HG02571 (cell line): Measurements from ENCODE around the gene LRP1B.

Experiments used
- ATAC-seq: cut with Tn5 transposase; IDR thresholded peaks from one replicate; pipeline ENCODE4 v1.9.1; 2021; ENCODE audit warnings: mild to moderate bottlenecking, moderate library complexity; ENCODE audit not compliant: unreplicated experiment

LRP1B gene

DNA sequence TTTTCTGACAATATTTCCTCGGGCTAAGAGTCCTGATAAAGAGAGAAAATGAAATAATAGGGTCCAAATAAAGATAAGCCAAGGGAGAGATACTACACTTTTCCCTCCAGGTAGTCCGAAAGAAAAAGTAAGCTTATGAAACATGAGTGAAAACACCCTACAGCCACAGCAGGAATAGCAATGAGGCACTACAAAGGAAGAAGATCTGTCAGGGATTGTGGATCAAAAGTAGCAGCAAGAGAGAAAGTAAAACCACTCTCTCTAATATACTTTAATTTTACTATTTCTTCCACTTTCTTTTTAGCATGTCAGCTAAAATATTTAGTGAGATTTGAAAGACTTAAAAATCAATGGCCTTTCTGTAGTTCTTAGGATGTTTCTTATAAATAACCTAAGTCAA lies 1601.8 kb downstream of the LRP1B start:
- no peak for ATAC-seq

GRCh38 chr2:140526575-140526974 lies 1604.2 kb downstream of the LRP1B start:
- ATAC-seq = no peak

DNA sequence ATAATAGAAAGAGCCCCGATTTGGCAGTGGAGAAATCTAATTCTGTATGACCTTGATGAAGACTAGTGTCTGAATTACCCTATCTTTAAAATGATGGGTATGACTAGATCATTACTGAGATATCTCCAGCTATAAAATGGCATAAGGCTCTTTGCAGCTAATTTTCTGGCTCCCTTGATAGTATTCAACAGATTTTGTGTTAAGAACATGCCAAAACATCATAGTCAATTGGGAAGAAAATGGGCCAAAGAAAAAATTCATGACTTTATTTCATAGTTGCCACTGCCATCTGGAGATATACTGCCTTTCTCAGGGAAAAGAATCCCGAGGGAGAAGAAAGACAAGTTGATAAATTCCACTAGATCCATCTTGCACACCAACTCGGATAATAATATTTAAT lies 1618.7 kb downstream of the LRP1B start:
- ATAC-seq = no peak

DNA sequence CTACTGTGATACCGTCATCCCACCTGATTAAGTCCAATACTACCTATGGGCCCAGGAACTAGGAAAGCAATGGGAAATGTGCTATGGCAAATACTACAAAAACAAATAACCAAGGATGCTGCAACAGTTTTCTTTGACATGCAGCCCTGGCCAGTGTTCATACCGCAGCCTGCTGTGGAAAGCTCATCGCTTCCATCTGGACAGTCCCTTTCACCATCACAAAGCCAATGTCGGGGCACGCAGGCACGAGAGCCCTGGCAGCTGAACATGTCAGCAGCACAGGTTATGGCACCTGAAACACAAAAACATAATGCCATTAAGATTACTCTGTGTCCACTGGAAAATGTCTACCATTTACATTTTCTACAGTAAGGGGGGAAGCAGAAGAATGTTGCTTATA lies 1621.1 kb downstream of the LRP1B start:
- ATAC-seq = no peak

DNA sequence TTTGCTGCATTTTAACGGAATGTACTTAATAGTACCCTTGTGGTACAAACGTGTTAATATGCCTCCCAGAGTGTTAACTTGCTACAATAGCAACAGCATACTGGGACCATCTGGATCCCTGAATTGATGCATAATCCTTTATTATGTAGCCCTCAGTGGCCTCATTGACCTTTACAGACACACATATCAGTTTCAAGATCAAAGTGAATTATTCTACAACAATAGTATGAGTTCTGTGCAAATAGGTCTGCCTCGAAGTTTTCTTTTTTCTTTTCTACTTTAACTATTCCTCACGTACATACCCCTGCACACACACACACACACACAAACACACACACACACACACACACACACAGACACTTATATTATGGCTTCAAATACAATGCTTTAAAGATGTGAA lies 1622.1 kb downstream of the LRP1B start:
- no peak for ATAC-seq

GRCh38 chr2:140506606-140507005 lies 1624.2 kb downstream of the LRP1B start:
- ATAC-seq = no peak

DNA sequence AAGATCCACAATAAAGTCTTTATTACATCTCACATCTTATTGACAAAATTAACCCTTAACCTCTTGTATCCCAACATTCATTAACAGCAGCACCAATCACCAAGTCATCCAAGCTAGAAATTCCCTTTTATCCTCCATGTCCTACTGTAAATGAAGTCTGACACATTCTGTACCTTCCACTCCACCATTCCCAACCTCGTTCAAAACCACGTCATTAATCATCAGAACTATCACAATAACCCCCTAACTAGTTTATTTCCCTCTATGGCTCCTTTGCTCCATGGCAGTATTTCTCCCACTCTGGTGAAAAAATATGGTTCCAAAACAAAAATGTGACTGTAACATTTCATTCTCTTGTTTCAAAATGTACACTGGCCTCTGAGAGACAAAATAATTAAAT lies 1626.2 kb downstream of the LRP1B start:
- ATAC-seq = no peak

DNA sequence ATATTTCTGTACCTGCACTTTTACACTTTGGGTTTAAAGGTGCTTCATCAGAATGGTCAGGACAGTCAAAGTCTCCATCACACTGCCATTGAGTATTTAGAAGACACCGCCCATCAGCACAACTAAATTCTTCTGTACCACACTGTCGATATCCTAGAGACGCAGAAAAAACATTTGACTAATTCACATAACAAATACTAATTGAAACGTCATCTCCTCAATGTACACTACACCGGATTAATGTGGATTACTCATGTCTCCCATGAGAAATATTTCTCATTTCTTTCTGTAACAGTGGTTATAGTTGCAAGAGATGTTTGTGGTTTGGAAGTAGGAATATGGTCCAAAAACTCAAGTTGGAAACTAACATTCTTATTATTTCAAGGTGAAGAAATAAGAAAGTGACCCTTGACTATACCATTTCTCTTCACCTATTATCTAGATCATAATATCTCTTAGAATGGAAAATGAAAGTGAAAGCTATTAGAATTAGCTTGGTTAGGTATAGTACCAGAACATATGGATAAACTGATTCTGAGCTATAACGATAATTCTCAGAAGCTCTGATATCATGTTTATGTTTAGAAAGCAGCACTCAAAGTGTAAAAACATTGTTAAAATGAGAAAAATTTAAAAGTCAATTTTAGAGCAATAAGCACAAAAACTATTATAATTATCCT lies 1627.7 kb downstream of the LRP1B start:
- ATAC-seq = no peak

GRCh38 chr2:140498360-140498759 lies 1632.5 kb downstream of the LRP1B start:
- no peak for ATAC-seq

DNA sequence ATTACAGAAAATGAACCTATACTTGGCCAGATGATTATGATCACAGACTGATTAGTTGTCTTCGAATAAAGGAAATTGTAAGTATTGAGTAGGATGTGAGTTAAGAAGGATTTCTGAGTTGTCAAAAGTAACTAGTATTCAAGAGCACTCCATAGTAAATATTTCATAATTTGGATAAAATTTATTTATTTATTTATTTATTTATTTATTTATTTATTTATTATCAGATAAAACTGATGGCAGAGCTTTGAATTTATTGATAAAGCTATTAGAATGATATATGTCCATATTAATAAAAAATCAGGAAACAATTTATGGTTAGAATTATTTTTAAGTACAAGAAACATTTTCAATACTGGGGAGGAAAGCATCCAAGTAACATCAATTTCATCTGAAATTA lies 1634.1 kb downstream of the LRP1B start:
- no peak for ATAC-seq

- no peak for ATAC-seq
Observed at GRCh38 chr2:140491876-140492275, 1638.9 kb downstream of the LRP1B start.

DNA sequence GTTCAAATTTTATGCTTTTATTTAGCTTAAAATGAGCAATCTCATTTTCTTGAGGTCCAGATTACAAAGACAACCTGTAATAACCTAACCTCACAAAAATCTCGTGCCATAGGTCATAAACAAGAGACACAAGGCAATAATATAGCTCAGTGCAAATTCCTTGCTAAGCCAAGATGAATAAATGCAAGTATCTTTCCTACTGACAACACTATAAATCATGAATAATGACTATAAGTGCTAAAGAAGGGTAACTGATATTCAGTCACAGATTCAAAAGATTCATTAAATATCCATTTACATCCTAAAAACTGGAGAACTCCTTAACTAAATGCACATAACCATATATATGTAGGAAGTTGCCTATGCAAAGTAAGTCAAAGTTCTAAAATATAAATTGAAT lies 1641.6 kb downstream of the LRP1B start:
- no peak for ATAC-seq

DNA sequence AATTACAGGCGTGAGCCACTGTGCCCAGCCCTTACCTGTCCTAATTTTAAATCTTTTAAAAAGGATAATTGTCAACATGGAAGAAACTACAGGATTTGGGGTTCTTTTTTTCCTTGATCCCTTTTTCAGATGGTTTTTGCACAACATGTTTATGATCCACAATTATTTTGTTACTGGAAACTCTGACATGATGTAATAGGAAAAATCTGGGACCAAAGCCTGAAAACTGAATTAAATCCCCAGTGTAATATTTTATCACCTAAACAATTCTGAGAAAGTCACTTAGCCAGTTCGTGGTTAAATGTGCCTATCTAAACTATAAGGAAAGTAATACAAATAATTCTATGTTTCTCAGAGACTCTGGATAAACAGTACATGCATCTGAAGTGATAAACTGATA lies 1649.7 kb downstream of the LRP1B start:
- no peak for ATAC-seq

GRCh38 chr2:140473851-140474250 lies 1657.0 kb downstream of the LRP1B start:
- ATAC-seq = no peak

GRCh38 chr2:140472676-140473075 lies 1658.1 kb downstream of the LRP1B start:
- no peak for ATAC-seq

DNA sequence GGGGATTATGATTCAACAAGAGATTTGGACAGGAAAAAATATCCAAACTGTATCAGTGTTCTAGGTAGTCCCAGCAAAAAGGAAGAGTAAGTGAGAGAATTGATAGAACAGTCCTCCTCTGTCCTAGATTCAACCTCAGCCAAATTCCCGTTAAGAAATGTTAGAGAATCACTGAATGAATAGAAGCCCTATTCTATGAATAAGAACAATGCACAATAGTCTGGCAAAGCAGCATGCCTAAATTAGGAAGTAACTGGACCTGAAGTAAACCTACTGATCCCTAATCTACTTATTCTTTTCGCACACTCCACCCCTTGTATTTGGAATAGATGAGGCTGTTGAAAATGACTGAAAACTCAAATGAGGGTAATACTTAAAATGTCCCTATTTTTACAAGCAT lies 1665.5 kb downstream of the LRP1B start:
- ATAC-seq = no peak

- ATAC-seq = no peak
Observed at GRCh38 chr2:140462990-140463389, 1667.8 kb downstream of the LRP1B start.

DNA sequence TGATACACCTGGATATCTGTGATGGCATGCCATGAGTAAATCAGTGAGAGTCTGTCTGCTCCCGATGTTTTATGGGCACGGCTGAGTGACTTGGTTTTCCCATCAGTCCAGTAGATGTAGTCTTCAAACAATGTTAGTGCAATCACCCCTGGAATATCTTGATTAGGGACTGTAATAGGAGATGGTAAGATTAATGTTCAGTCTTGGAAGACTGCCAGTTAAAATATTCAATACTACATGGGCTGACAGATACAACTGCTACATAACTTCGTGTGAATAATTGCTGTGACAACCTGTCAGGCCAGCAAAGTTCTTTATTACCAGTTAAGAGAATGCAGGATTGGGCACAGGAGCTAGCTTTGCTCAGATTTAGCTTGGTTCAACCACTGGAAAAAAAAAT lies 1673.3 kb downstream of the LRP1B start:
- ATAC-seq = no peak

DNA sequence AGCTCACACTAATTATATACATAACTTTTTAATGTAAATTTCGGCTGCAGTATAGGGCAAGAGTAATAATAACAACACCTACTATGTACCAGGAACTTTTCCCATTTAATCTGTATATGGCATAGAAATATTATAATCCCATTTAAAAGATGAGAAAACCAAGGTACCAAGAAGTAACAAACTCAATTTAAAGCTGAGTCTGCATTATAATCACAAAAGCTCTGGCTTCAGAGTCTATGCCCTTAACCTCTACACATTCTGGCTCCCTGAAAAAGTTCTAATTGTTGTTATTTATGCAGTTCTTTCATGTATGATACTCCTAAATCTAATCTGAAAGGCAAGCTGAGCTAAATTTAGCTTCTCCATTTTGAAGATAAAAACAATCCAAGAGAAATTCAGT lies 1675.5 kb downstream of the LRP1B start:
- no peak for ATAC-seq

GRCh38 chr2:140454717-140455116 lies 1676.1 kb downstream of the LRP1B start:
- no peak for ATAC-seq

DNA sequence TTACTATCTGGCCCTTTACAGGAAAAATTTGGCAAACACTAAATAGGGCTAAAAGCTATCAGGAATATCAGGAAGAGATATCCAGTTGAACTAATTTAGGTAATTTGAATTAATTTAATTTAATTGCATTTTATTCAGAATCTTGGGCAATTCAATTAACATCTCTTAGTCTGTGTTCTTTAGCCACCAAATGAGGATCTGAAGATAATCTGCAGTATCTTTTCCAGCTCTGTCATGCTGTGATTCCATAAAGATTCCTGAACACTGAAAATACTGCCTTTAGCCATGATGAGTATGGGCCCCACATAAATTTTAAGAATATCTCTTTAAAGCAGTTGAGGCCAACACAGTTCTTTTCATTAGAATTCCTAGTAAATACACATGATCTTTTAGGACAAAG lies 1679.5 kb downstream of the LRP1B start:
- no peak for ATAC-seq

DNA sequence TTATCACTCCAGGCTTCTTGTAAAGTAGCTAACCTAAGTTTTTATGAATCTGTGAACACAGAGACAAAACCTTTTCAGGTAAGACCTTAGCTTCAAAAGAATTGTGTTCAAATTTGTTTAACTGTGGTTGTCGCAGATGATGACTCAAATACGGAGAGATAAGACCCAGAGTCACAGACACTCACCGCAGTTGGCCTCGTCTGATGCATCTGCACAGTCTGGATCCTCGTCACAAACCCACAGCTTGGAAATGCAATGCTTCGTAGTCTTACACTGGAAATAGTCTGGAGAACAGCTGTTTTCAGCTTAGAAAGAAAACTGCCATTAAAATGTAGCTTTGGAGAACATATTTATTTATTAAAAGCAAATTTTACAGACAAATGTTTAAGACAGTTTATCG lies 1688.5 kb downstream of the LRP1B start:
- ATAC-seq = no peak

- no peak for ATAC-seq
Observed at GRCh38 chr2:140440815-140441214, 1690.0 kb downstream of the LRP1B start.
